Measurements from ENCODE around the gene U2AF1L4.
A peak's percentile ranks its signal among the peaks of the same experiment; 100 is the strongest.

U2AF1L4 gene

DNA sequence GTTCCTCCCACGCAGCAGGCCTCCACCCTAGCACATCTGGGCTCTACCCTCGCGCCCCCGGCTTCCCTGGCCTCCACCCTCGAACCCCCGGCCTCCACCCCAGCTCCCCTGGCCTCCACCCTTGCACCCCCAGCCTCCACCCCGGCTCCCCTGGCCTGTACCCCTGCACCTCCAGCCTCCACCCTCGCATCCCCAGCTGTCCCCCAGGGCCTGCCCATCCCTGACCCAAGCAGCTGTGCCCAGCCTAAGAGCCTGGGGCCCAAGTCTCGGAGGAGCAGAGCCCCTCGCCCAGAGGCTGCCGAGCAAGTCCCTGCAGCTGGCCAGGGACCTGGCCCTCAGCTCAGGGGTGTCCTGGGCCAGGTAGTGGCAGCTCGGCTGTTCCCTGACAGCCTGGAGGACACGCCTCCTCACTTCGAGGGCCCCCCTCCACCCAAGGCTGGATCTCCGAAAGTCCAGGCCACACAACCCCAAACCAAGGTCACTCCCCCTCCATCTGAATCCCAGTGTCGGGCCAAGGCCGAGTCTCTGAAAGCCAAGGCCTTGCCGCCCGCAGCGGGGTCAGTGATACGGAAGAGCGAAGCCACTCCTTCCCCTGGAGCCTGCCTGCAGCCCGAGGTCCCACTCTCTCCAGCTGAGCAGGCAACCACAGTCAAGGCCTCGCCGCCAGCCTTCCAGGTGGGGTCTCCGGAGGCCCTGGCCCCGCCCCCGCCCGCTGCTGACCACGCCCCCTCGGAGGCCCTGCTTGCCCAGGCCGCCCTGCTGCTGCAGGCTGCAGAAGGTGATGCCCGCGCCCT, 22.3 kb upstream of the U2AF1L4 start:
- Histone ChIP-seq H3K9ac (ENCODE audit: insufficient read length) (no peak overlapping the region), H3K36me3 (ENCODE audit: insufficient read depth, low read length) (no peaks in the 10 kb centered on the region), H3K4me3 (no peak overlapping the region), H3K27ac (no peak overlapping the region), H3K9me3 (ENCODE audit: low read depth, low read length) (no peaks in the 10 kb centered on the region)
- DNase-seq (ENCODE audit: low read depth, low spot score), result no peak
- TF ChIP-seq FOXP2 (optimal IDR thresholded peaks at IDR 0.05; ENCODE audit: control extremely low read depth, extremely low read length, insufficient read depth) (no peak), EZH2 (IDR thresholded peaks at IDR 0.05) (no peak), POLR2AphosphoS5 (IDR thresholded peaks at IDR 0.05; ENCODE audit: borderline replicate concordance, low read depth, low read length) (no peak)

DNA sequence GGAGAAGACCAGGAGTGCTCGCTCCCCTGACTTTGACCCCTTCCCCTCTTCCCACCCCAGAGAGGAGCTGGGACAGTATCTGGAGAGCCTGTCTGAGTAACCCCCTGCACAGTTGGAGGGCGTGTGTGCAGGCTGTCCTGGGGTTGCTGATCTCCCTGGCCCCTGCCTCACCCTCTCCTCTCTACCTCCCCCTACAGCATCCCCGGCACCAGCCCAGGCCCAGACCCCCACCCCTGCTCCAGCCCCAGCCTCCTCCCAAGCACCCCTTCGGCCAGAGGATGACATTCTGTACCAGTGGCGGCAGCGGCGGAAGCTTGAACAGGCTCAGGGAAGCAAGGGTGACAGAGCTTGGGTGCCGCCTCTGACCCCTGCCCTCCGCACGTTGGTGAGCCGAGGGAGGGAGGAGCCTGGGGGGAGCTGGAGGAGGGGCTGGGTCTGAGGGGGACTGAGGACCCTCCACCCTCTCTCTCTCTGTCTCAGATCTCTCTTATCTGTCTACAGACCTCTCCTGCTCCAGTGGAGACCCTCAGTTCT, 21.4 kb upstream of the U2AF1L4 start:
- Histone ChIP-seq H3K9me3 (ENCODE audit: low read depth, low read length) (no peaks in the 10 kb centered on the region), H3K27ac (no peak overlapping the region), H3K36me3 (ENCODE audit: insufficient read depth, low read length) (peaks cover 6% of the 10 kb centered on the region; the same call in 1 of the 2 replicates), H3K9ac (ENCODE audit: insufficient read length) (no peak overlapping the region), H3K4me3 (no peak overlapping the region)
- DNase-seq (ENCODE audit: low read depth, low spot score), result no peak
- TF ChIP-seq FOXP2 (optimal IDR thresholded peaks at IDR 0.05; ENCODE audit: control extremely low read depth, extremely low read length, insufficient read depth) (no peak), EZH2 (IDR thresholded peaks at IDR 0.05) (no peak), POLR2AphosphoS5 (IDR thresholded peaks at IDR 0.05; ENCODE audit: borderline replicate concordance, low read depth, low read length) (no peak)

DNA sequence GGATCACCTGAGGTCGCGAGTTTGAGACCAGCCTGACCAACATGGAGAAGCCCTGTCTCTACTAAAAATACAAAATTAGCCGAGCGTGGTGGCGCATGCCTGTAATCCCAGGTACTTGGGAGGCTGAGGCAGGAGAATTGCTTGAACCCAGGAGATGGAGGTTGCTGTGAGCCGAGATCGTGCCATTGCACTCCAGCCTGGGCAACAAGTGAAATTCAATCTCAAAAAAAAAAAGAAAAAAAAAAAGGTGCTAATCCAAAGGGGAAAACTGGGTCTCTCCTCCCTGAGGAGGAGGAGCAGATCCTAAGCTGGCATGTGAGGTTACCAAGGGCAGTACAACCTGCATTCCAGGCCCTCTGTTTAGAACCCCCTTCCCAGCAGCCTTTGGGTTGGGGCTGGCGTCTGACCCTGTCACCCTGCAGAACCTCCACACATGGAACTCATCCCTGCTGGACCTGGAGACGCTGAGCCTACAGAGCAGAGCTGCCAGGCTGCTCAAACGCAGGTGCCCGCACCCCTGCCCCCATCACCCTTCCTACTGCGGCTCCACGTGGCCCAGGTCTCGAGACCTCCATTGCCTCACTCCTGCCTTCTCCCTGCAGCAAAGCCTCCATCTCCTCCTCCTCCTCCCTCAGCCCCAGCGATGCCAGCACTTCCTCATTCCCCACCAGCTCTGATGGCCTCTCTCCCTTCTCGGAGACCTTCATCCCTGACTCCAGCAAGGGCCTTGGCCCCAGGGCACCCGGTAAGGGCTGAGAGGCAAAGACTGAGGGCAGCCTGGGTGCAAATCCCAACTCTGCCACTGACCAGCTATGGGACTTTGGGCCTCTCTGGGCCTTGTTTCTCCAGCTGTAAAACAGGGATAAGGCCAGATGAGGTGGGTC, 19.5 kb upstream of the U2AF1L4 start:
- Histone ChIP-seq H3K4me3 (no peak overlapping the region), H3K9me3 (ENCODE audit: low read depth, low read length) (no peaks in the 10 kb centered on the region), H3K36me3 (ENCODE audit: insufficient read depth, low read length) (peaks cover 11% of the 10 kb centered on the region; the same call in 1 of the 2 replicates), H3K27ac (no peak overlapping the region), H3K9ac (ENCODE audit: insufficient read length) (no peak overlapping the region)
- no peak for DNase-seq (ENCODE audit: low read depth, low spot score)
- TF ChIP-seq POLR2AphosphoS5 (IDR thresholded peaks at IDR 0.05; ENCODE audit: borderline replicate concordance, low read depth, low read length) (no peak), EZH2 (IDR thresholded peaks at IDR 0.05) (no peak), FOXP2 (optimal IDR thresholded peaks at IDR 0.05; ENCODE audit: control extremely low read depth, extremely low read length, insufficient read depth) (no peak)

DNA sequence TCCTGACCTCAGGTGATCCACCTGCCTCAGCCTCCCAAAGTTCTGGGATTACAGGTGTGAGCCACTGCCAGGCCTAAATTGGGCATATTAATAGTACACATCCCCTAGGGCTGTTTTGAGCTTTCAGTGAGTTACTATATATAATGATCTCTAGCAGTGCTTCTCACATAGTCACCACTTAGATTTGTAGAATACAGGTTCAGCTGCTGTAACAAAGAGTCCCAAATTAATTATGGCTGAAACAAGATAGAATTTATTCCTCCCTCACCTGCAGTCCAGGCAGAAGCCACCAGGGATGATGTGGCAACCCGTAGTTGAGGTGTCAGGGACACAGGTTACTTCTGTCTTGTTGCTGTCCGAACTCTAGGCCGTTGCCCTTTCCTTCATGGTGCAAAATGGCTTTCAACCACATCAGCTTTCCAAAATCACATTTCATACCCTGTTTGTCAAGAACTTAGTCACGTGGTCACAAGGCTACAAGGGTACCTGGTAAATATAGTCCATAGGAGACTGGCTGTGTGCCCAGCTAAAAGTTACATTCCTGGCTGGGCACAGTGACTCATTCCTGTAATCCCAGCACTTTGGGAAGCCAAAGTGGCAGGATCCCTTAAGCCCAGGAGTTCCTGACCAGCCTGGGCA, 15.6 kb upstream of the U2AF1L4 start:
- Histone ChIP-seq H3K9ac (ENCODE audit: insufficient read length) (no peak overlapping the region), H3K27ac (no peak overlapping the region), H3K4me3 (no peak overlapping the region), H3K9me3 (ENCODE audit: low read depth, low read length) (no peaks in the 10 kb centered on the region), H3K36me3 (ENCODE audit: insufficient read depth, low read length) (peaks cover 11% of the 10 kb centered on the region; the same call in 1 of the 2 replicates)
- no peak for DNase-seq (ENCODE audit: low read depth, low spot score)
- TF ChIP-seq FOXP2 (optimal IDR thresholded peaks at IDR 0.05; ENCODE audit: control extremely low read depth, extremely low read length, insufficient read depth), result no peak
- no peak for TF ChIP-seq EZH2 (IDR thresholded peaks at IDR 0.05)
- no peak for TF ChIP-seq POLR2AphosphoS5 (IDR thresholded peaks at IDR 0.05; ENCODE audit: borderline replicate concordance, low read depth, low read length)

DNA sequence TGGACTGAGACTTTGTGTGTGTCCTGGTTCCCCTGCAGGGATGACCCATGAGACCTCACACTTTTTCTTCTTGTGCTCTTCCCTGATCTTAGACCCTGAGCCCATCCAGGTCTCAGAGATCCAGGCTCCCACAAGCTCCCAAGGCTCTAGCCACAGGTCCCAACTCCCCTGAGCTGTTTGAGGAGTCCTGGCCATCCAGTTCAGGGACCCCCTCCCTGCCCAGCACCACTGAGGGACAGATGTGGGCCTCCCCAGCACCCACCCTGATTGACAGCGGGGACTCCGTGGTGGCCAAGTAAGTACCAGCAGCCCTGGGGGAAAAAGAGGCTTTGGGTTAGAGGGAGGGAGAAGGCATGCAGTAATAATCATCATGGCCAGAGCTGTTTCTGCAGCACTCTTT, 14.5 kb upstream of the U2AF1L4 start:
- Histone ChIP-seq H3K36me3 (ENCODE audit: insufficient read depth, low read length) (peaks cover 11% of the 10 kb centered on the region; the same call in 1 of the 2 replicates), H3K9me3 (ENCODE audit: low read depth, low read length) (no peaks in the 10 kb centered on the region), H3K9ac (ENCODE audit: insufficient read length) (no peak overlapping the region), H3K27ac (no peak overlapping the region), H3K4me3 (no peak overlapping the region)
- TF ChIP-seq POLR2AphosphoS5 (IDR thresholded peaks at IDR 0.05; ENCODE audit: borderline replicate concordance, low read depth, low read length), result no peak
- no peak for TF ChIP-seq EZH2 (IDR thresholded peaks at IDR 0.05)
- no peak for TF ChIP-seq FOXP2 (optimal IDR thresholded peaks at IDR 0.05; ENCODE audit: control extremely low read depth, extremely low read length, insufficient read depth)
- no peak for DNase-seq (ENCODE audit: low read depth, low spot score)

DNA sequence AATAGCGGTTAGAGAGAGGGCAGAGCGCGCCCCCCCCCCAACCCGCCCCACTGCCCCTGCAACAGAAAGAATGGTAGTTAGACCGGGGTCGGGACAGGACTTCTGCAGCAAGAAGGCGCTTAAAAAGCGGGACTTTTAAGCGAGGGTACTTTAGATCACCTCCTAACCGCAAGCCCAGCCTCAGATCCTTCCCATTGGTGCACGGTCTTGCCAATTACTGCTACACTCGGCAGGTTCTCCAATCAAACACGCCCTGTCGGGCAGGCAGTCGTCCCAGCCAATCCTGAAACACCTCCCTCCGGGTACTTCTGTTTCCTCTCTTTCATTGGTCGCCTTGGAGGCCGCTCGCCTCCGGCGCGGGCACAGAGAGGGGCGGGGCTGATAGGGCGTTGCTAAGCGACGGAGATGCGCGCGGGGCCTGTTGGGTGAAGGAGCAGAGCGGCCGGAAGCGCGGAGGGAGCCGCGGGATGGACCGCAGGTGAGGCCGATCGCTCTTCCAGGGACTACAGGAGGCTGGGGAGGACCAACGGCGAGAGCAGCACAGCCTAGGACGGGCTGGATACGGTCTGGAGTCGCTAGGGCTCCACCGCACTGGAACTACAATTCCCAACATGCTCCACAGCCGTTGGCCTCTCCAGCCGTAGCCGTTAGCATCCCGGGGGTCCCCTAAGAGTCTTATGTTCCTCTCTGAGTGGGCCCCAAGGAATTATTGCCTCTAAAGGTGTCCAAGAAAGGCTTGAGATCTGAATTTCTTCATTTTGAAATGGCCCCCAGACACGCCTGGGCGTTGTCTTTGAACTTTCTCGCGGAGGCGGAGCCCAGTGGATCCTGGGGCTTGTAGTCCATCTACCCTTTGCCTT, 12.8 kb upstream of the U2AF1L4 start, which contains the start of gene PROSER3:
PROSER3 (plus strand) TSS at position 428 of the 860 bp plus-strand sequence; CDS start at position 468, 40 bp downstream.
- H3K9ac ChIP-seq (ENCODE audit: insufficient read length), result peak within 1 kb of the TSS; percentile 90
- peak within 1 kb of the TSS; percentile 88 for H3K27ac ChIP-seq
- DNase-seq (ENCODE audit: low read depth, low spot score), result peak; percentile 98
- peaks cover 11% of the 10 kb centered on the region; the same call in 1 of the 2 replicates for H3K36me3 ChIP-seq (ENCODE audit: insufficient read depth, low read length)
- H3K9me3 ChIP-seq (ENCODE audit: low read depth, low read length), result no peaks in the 10 kb centered on the region
- TF ChIP-seq POLR2AphosphoS5 (IDR thresholded peaks at IDR 0.05; ENCODE audit: borderline replicate concordance, low read depth, low read length) (peak; percentile 56; the same call in 1 of the 2 replicates), EZH2 (IDR thresholded peaks at IDR 0.05) (no peak), FOXP2 (optimal IDR thresholded peaks at IDR 0.05; ENCODE audit: control extremely low read depth, extremely low read length, insufficient read depth) (no peak)
- H3K4me3 ChIP-seq, result peak within 1 kb of the TSS; percentile 90

DNA sequence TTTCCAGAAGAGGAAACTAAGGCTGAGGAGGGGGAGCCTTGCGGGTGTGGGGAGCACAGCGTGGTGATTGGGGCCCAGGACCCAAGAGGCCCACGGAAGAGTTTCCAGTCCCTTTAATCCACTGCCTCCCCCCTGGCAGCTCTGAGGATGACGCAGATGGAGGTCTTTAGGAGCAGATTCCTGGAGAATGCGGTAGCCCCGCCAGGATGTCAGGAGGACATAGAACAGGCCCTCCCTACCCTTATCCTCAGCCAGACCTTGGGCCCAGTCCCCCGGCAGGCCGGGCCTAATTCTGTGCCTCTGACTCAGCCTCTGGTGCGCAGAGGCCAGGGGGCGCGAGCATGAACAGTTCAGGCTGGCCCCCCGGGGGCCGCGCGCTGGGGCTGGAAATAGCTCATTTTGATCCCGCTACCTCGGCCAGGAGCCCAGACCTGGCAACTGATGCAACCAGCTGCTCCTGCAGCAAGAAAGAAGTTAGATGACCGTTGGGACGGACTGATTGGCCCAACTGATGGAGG, 12.1 kb upstream of the U2AF1L4 start:
- H3K36me3 ChIP-seq (ENCODE audit: insufficient read depth, low read length), result peaks cover 10% of the 10 kb centered on the region; the same call in 1 of the 2 replicates
- TF ChIP-seq POLR2AphosphoS5 (IDR thresholded peaks at IDR 0.05; ENCODE audit: borderline replicate concordance, low read depth, low read length), result peak; percentile 4; the same call in 1 of the 2 replicates
- no peak for TF ChIP-seq EZH2 (IDR thresholded peaks at IDR 0.05)

More for the DNA sequence above, 12.1 kb upstream of the U2AF1L4 start:
- peak overlapping the region; percentile 80 for H3K27ac ChIP-seq
- H3K9ac ChIP-seq (ENCODE audit: insufficient read length), result peak overlapping the region; percentile 66
- no peak for DNase-seq (ENCODE audit: low read depth, low spot score)
- H3K9me3 ChIP-seq (ENCODE audit: low read depth, low read length), result no peaks in the 10 kb centered on the region
- H3K4me3 ChIP-seq, result peak overlapping the region; percentile 90
